Gastroesophageal sphincter (tissue), 3 donors: ENCODE results near the gene STOX2.

Experiments
- EP300 ChIP-seq: sonication (generic); formaldehyde crosslinking; IDR thresholded peaks from one replicate; pipeline ENCODE4 v1.6.1; 2017; ENCODE audit warnings: antibody characterized with exemption, mild to moderate bottlenecking
- POLR2AphosphoS5 ChIP-seq: sonication (generic); formaldehyde crosslinking; IDR thresholded peaks from one replicate; pipeline ENCODE4 v1.6.1; 2017; ENCODE audit warnings: antibody characterized with exemption
- TF ChIP-seq, protein P1 (sequence below), 4 experiments: fragments of 200-600 bp in 2 of 4; fragments of 450-650 bp in 2 of 4; sonication (generic) in 1 of 4; IDR thresholded peaks; one replicate each; pipeline ENCODE4 v1.5.1; 2017 to 2019; ENCODE audit warnings: antibody characterized with exemption in 4 of 4, mild to moderate bottlenecking in 2 of 4, moderate library complexity in 2 of 4

GRCh38 chr4:183898456-183898855 is 6.7 kb upstream of the STOX2 start:
- TF ChIP-seq, protein P1, sequence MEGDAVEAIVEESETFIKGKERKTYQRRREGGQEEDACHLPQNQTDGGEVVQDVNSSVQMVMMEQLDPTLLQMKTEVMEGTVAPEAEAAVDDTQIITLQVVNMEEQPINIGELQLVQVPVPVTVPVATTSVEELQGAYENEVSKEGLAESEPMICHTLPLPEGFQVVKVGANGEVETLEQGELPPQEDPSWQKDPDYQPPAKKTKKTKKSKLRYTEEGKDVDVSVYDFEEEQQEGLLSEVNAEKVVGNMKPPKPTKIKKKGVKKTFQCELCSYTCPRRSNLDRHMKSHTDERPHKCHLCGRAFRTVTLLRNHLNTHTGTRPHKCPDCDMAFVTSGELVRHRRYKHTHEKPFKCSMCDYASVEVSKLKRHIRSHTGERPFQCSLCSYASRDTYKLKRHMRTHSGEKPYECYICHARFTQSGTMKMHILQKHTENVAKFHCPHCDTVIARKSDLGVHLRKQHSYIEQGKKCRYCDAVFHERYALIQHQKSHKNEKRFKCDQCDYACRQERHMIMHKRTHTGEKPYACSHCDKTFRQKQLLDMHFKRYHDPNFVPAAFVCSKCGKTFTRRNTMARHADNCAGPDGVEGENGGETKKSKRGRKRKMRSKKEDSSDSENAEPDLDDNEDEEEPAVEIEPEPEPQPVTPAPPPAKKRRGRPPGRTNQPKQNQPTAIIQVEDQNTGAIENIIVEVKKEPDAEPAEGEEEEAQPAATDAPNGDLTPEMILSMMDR (IDR thresholded peaks at IDR 0.05) = no peak
- no peak for TF ChIP-seq EP300
- no peak for TF ChIP-seq POLR2AphosphoS5
